MM.1S (cell line): ENCODE data around the gene IFT172.
"Not testable (repeated sequence)": the region's sequence is repeated elsewhere in the genome, so short reads cannot be mapped to it uniquely, and the experiment has no call there.

Experiments used
- DNase-seq: peaks from one replicate; pipeline ENCODE4 v3.0.0-alpha.2; 2015
- H2AFZ ChIP-seq: fragments of 300-600 bp; sonication (generic); 2 replicates; pipeline ENCODE4 v1.6.0; 2016; ENCODE audit warnings: antibody characterized with exemption, low read length
- H3F3A ChIP-seq: fragments of 300-600 bp; sonication (generic); 2 replicates; pipeline ENCODE4 v1.6.1; 2016; ENCODE audit warnings: mild to moderate bottlenecking, antibody characterized with exemption, low read length, moderate library complexity, mixed read lengths; ENCODE audit not compliant: insufficient read depth
- H3K27ac ChIP-seq: fragments of 300-600 bp; sonication (generic); 2 replicates; pipeline ENCODE4 v1.5.1; 2016; ENCODE audit warnings: mild to moderate bottlenecking, low read length
- H3K27me3 ChIP-seq: fragments of 300-600 bp; sonication (generic); replicated peaks from 2 replicates; pipeline ENCODE4 v1.6.0; 2016; ENCODE audit warnings: low read length; ENCODE audit not compliant: insufficient read depth
- H3K36me3 ChIP-seq: fragments of 300-600 bp; sonication (generic); replicated peaks from 2 replicates; pipeline ENCODE4 v1.6.1; 2016; ENCODE audit warnings: mild to moderate bottlenecking, low read length, mixed read lengths; ENCODE audit not compliant: insufficient read depth
- H3K4me1 ChIP-seq: fragments of 300-600 bp; sonication (generic); 2 replicates; pipeline ENCODE4 v1.6.1; 2016; ENCODE audit warnings: low read length, mixed read lengths
- H3K4me2 ChIP-seq: fragments of 300-600 bp; sonication (generic); 2 replicates; pipeline ENCODE4 v1.6.0; 2016; ENCODE audit warnings: low read depth, low read length
- H3K4me3 ChIP-seq: fragments of 300-600 bp; sonication (generic); 2 replicates; pipeline ENCODE4 v1.5.1; 2016; ENCODE audit warnings: low read length, mixed read lengths
- H3K79me2 ChIP-seq: fragments of 300-600 bp; sonication (generic); 2 replicates; pipeline ENCODE4 v1.6.1; 2016; ENCODE audit warnings: mixed run types, low read length, mixed read lengths
- H3K9ac ChIP-seq: fragments of 300-600 bp; sonication (generic); 2 replicates; pipeline ENCODE4 v1.6.1; 2016; ENCODE audit warnings: low read length, mixed read lengths
- H3K9me2 ChIP-seq: fragments of 300-600 bp; sonication (generic); replicated peaks from 2 replicates; pipeline ENCODE4 v1.6.1; 2016; ENCODE audit warnings: mild to moderate bottlenecking, low read length, mixed read lengths; ENCODE audit not compliant: insufficient read depth
- H3K9me3 ChIP-seq: fragments of 300-600 bp; sonication (generic); replicated peaks from 2 replicates; pipeline ENCODE4 v1.6.1; 2016; ENCODE audit warnings: mild to moderate bottlenecking, low read length, mixed read lengths; ENCODE audit not compliant: insufficient read depth
- H4K20me1 ChIP-seq: fragments of 300-600 bp; sonication (generic); 2 replicates; pipeline ENCODE4 v1.6.1; 2016; ENCODE audit warnings: mild to moderate bottlenecking, low read length, moderate library complexity, mixed read lengths; ENCODE audit not compliant: insufficient read depth
- CTCF ChIP-seq: fragments of 300-600 bp; sonication (generic); IDR thresholded peaks from 2 replicates; pipeline ENCODE4 v1.5.1; 2016; ENCODE audit warnings: antibody characterized with exemption, low read length, mixed read lengths
- EZH2 ChIP-seq: fragments of 300-600 bp; sonication (generic); optimal IDR thresholded peaks from 2 replicates; pipeline ENCODE3; 2017; ENCODE audit warnings: low read depth, mild to moderate bottlenecking, antibody characterized with exemption, low read length, mixed read lengths
- EZH2phosphoT487 ChIP-seq: fragments of 300-600 bp; sonication (generic); IDR thresholded peaks from 2 replicates; pipeline ENCODE4 v1.6.1; 2018; ENCODE audit warnings: antibody characterized with exemption, low read length

The IFT172 gene

GRCh38 chr2:27427863-27428212, 61.7 kb downstream of the IFT172 start:
- H2AFZ ChIP-seq = peak overlapping the region; percentile 97
- peak overlapping the region; percentile 95 for H3K9ac ChIP-seq
- H4K20me1 ChIP-seq = no peaks in the 10 kb centered on the region
- H3K27me3 ChIP-seq = no peaks in the 10 kb centered on the region
- DNase-seq = no peak
- peaks cover 38% of the 10 kb centered on the region for H3K79me2 ChIP-seq
- H3K27ac ChIP-seq = peak overlapping the region; percentile 85; the same call in 1 of the 2 replicates
- no peaks in the 10 kb centered on the region for H3K9me2 ChIP-seq
- H3K36me3 ChIP-seq = no peaks in the 10 kb centered on the region
- peaks cover 9% of the 10 kb centered on the region; the same call in 1 of the 2 replicates for H3K4me1 ChIP-seq
- H3K4me3 ChIP-seq = peak overlapping the region; percentile 88
- no peak for TF ChIP-seq EZH2phosphoT487
- no peak for TF ChIP-seq CTCF
- no peak for TF ChIP-seq EZH2
- H3K9me3 ChIP-seq = no peaks in the 10 kb centered on the region
- H3F3A ChIP-seq = peaks cover 19% of the 10 kb centered on the region
- H3K4me2 ChIP-seq = peak overlapping the region; percentile 81

GRCh38 chr2:27425039-27425438, 64.5 kb downstream of the IFT172 start:
- H3K36me3 ChIP-seq, DNase-seq, H3K27ac ChIP-seq, H3K4me2 ChIP-seq, H4K20me1 ChIP-seq, H3K9me2 ChIP-seq, H3K4me1 ChIP-seq, H3K27me3 ChIP-seq, H3K9ac ChIP-seq, H2AFZ ChIP-seq, H3K4me3 ChIP-seq, H3K9me3 ChIP-seq: not testable (repeated sequence)
- peaks cover 11% of the 10 kb centered on the region for H3K79me2 ChIP-seq
- H3F3A ChIP-seq = peaks cover 16% of the 10 kb centered on the region

- Histone ChIP-seq H3K9me2 (no peaks in the 10 kb centered on the region), H3K9me3 (no peaks in the 10 kb centered on the region), H3K4me2 (no peak overlapping the region), H3K27ac (no peak overlapping the region), H3K36me3 (no peaks in the 10 kb centered on the region), H3K27me3 (no peaks in the 10 kb centered on the region; the same call in 1 of the 2 replicates), H3F3A (peaks cover 3% of the 10 kb centered on the region), H4K20me1 (no peaks in the 10 kb centered on the region), H3K9ac (no peak overlapping the region), H3K4me3 (no peak overlapping the region), H3K79me2 (no peaks in the 10 kb centered on the region), H2AFZ (no peak overlapping the region), H3K4me1 (peaks cover 6% of the 10 kb centered on the region; the same call in 1 of the 2 replicates)
- DNase-seq = no peak
- TF ChIP-seq CTCF (no peak), EZH2phosphoT487 (no peak), EZH2 (no peak)
These were observed 66.6 kb downstream of the IFT172 start for GRCh38 chr2:27422958-27423357.

GRCh38 chr2:27421660-27422250, 67.8 kb downstream of the IFT172 start:
- Histone ChIP-seq H3K9me2 (no peaks in the 10 kb centered on the region), H3K27me3 (no peaks in the 10 kb centered on the region; the same call in 1 of the 2 replicates), H3K4me1 (no peaks in the 10 kb centered on the region), H3K79me2 (no peaks in the 10 kb centered on the region), H3F3A (no peaks in the 10 kb centered on the region), H4K20me1 (no peaks in the 10 kb centered on the region), H3K9me3 (no peaks in the 10 kb centered on the region), H3K27ac (no peak overlapping the region), H3K36me3 (no peaks in the 10 kb centered on the region), H2AFZ (no peak overlapping the region), H3K4me3 (no peak overlapping the region), H3K9ac (no peak overlapping the region), H3K4me2 (no peak overlapping the region)
- DNase-seq = no peak
- TF ChIP-seq EZH2phosphoT487 = no peak
- TF ChIP-seq EZH2 = no peak
- TF ChIP-seq CTCF = no peak
